ENCODE data around the gene ETV5.
"Not testable (repeated sequence)": the region's sequence is repeated elsewhere in the genome, so short reads cannot be mapped to it uniquely, and the experiment has no call there.

Gene ETV5

DNA sequence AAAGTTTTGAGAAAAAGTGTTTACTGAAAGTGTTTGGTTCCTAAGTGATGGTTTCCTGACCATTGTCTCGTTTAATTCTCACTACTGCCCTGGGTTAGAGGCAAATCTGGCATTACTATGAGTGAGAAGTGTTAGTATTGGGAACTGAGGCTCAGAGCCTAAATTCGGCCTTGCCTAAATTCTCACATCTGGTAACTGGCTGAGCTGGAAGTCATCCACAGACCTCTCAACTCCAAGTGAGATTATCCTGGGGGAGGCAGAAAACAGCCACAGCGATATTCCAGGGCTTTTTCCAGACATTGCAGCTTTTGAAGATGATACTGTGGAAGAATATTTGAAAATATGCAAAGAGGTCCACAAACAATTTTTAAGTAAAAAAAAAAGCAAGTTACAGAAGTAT, 86.0 kb downstream of the ETV5 start:
- no peak for DNase-seq (ENCODE audit: low read depth in 2 of 2)

DNA sequence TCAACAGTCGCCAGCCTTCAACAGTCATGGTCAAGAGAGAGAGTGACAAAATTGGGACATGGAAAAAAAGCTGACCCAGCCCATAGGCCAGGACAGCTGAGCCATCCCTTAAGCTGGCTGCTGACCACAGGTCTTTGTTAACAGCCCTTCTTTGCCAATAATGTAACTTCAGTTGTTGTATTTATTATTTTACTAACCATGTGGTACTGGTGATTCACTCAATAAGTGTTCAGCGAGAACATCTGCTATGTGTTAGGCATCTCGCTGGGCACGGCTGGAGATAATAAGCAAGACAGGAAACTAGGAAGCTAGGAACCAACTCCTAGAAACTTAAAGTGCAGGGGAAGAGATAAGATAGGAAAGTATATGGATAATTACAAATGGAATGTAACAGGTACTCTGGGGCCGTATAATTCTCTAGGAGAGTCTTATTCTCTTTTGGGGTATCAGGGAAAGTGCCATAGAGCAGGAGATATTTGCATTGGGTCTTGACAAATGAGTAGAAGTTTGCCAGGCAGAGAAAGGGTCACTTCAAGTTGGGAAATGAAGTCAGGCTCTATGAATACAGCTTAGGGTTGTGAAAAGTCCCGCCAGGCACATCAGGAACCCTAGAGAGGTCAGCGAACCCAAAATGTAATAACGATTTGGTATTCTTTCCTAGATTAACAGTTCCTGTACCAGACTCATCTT, 87.1 kb downstream of the ETV5 start:
- no peak for DNase-seq (ENCODE audit: low read depth in 2 of 2)

- DNase-seq (ENCODE audit: low read depth in 2 of 2) = not testable (repeated sequence)
These were observed 87.6 kb downstream of the ETV5 start for GRCh38 chr3:186021250-186021649.

DNA sequence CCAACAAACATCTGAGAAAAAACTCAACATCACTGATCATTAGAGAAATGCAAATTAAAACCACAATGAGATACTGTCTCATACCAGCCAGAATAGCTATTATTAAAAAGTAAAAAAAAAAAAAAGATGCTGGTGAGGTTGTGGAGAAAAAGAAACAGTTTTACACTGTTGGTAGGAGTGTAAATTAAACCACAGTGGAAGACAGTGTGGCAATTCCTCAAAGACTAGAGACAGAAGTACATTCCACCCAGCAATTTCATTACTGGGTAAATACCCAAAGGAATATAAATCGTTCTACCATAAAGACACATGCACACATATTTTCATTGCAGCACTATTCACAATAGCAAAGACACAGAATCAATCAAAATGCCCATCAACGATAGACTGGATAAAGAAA, 89.6 kb downstream of the ETV5 start:
- DNase-seq (ENCODE audit: low read depth in 2 of 2) = not testable (repeated sequence)

- no peak for DNase-seq (ENCODE audit: low read depth in 2 of 2)
These were observed 94.0 kb downstream of the ETV5 start for GRCh38 chr3:186014866-186015265.

- DNase-seq (ENCODE audit: low read depth in 2 of 2) = no peak
These were observed 95.6 kb downstream of the ETV5 start for GRCh38 chr3:186013312-186013711.

- no peak for DNase-seq (ENCODE audit: low read depth in 2 of 2)
These were observed 96.8 kb downstream of the ETV5 start for GRCh38 chr3:186012137-186012536.

- DNase-seq (ENCODE audit: low read depth in 2 of 2) = no peak
These were observed 104.2 kb downstream of the ETV5 start for GRCh38 chr3:186004671-186005070.

DNA sequence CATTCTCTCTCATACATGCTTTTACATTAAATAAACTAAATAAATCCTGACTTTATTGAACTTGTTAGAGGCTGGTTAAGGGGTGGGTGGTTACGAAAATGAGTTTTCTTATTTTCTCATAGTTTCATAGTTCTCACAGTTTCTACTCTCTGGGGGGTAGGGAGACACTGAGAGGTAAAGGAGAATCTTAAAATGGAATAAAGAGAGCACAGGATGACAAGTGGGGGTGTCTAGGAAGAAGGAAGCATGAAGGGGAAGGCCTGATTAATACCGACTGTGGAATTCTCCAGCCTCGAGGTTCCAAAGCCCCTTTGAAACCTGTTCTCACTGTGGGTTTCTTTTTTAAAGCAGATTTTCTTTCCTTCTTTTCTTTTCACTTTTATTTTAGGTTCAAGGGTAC, 104.7 kb downstream of the ETV5 start:
- no peak for DNase-seq (ENCODE audit: low read depth in 2 of 2)

GRCh38 chr3:186003610-186004009, 105.3 kb downstream of the ETV5 start:
- DNase-seq (ENCODE audit: low read depth in 2 of 2) = no peak

GRCh38 chr3:186002884-186003472, 105.9 kb downstream of the ETV5 start:
- no peak for DNase-seq (ENCODE audit: low read depth in 2 of 2)

GRCh38 chr3:186001842-186002241, 107.0 kb downstream of the ETV5 start:
- no peak for DNase-seq (ENCODE audit: low read depth in 2 of 2)

DNA sequence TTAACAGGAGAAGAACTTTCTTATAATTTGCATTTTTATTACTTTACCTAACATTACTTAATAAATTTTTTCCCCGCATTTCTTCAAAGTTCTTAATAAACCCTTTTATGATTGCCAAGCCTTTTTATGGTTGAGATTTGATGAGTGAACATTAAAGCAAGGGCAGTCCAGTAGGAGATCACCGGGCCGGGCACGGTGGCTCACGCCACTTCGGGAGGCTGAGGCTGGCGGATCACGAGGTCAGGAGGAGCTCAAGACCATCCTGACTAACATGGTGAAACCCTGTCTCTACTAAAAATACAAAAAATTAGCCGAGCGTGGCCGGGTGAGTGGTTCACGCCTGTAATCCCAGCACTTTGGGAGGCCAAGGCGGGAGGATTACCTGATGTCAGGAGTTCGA, 109.7 kb downstream of the ETV5 start:
- no peak for DNase-seq (ENCODE audit: low read depth in 2 of 2)

GRCh38 chr3:185998136-185998535, 110.8 kb downstream of the ETV5 start:
- DNase-seq (ENCODE audit: low read depth in 2 of 2) = no peak

- DNase-seq (ENCODE audit: low read depth in 2 of 2) = no peak
These were observed 111.8 kb downstream of the ETV5 start for GRCh38 chr3:185997130-185997529.

Data from stimulated activated CD8-positive, alpha-beta memory T cell treated with anti-CD3 and anti-CD28 coated beads, Interleukin-7, amount 100 ng/mL, for 4 hours (primary cell).